GM06990 (cell line): ENCODE measurements around the gene ADORA2B.

ENCODE experiments used
- DNase-seq: peaks from one replicate; pipeline ENCODE4 v3.0.0-alpha.2; 2011; ENCODE audit not compliant: insufficient read length; ENCODE audit errors: extremely low read depth
- H3K27me3 ChIP-seq: replicated peaks from 2 replicates; pipeline ENCODE4 v1.6.0; 2011; ENCODE audit warnings: low read length; ENCODE audit not compliant: control insufficient read depth, insufficient read depth
- H3K36me3 ChIP-seq: 2 replicates; pipeline ENCODE4 v1.5.1; 2011; ENCODE audit warnings: low read length; ENCODE audit not compliant: control insufficient read depth, insufficient read depth
- H3K4me3 ChIP-seq: replicated peaks from 2 replicates; pipeline ENCODE4 v1.5.1; 2011; ENCODE audit warnings: low read depth, mild to moderate bottlenecking, control low read depth, low read length
- TF ChIP-seq, protein P1 (sequence below): IDR thresholded peaks from 2 replicates; pipeline ENCODE4 v1.5.1; 2011; ENCODE audit warnings: low read length, control low read depth, mild to moderate bottlenecking, inconsistent platforms; ENCODE audit not compliant: insufficient read depth, poor library complexity, severe bottlenecking

ADORA2B gene

DNA sequence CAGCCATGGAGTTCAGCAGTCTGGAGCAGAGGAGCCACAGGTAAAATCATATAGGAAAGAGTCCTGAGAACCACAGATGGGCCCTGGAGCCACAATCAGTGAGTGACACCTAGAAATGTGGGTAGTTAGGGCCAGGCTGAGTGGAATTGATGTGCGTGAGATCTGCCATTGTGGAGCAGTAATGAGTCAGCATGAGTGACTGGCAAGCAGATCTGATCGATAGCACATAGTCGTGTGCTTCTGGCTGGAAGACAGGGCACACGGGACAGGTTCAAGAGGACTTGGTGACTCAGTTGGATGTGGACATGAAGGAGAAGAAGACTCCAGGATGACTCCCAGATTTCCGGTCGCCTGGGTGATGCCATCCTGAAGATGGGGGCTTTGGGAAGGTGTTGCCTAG lies 12.3 kb downstream of the ADORA2B start:
- no peak overlapping the region for H3K4me3 ChIP-seq
- H3K36me3 ChIP-seq = no peaks in the 10 kb centered on the region
- no peak for DNase-seq
- TF ChIP-seq, protein P1, sequence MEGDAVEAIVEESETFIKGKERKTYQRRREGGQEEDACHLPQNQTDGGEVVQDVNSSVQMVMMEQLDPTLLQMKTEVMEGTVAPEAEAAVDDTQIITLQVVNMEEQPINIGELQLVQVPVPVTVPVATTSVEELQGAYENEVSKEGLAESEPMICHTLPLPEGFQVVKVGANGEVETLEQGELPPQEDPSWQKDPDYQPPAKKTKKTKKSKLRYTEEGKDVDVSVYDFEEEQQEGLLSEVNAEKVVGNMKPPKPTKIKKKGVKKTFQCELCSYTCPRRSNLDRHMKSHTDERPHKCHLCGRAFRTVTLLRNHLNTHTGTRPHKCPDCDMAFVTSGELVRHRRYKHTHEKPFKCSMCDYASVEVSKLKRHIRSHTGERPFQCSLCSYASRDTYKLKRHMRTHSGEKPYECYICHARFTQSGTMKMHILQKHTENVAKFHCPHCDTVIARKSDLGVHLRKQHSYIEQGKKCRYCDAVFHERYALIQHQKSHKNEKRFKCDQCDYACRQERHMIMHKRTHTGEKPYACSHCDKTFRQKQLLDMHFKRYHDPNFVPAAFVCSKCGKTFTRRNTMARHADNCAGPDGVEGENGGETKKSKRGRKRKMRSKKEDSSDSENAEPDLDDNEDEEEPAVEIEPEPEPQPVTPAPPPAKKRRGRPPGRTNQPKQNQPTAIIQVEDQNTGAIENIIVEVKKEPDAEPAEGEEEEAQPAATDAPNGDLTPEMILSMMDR = no peak
- H3K27me3 ChIP-seq = no peaks in the 10 kb centered on the region

DNA sequence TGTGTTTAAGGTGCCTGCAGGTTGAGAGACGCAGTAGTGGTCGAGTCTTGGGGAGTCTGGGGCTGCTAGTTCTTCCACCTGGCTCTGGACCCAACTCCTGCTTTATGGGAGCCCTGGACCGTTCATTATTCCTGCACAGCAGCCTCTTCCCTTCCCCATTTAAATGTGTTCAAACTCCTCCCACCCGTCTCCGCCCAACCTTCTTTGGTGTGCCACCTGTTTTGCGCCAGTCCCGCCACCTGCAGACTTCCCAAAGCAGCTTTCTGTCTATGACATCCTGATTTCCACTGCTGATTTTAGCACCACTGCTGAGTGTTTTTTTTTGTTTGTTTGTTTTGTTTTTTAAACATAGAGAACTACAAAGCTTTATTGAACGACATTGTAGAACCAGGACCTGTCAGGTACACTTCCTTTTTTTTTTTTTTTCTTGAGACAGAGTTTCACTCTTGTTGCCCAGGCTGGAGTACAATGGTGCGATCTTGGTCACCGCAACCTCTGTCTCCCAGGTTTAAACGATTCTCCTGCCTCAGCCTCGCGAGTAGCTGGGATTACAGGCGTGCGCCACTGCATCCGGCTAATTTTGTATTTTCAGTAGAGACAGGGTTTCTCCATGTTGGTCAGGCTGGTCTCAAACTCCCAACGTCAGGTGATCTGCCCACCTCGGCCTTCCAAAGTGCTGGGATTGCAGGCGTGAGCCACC lies 12.8 kb downstream of the ADORA2B start:
- TF ChIP-seq, protein P1 = no peak
- no peaks in the 10 kb centered on the region for H3K36me3 ChIP-seq
- DNase-seq = no peak
- H3K27me3 ChIP-seq = no peaks in the 10 kb centered on the region
- H3K4me3 ChIP-seq = no peak overlapping the region

DNA sequence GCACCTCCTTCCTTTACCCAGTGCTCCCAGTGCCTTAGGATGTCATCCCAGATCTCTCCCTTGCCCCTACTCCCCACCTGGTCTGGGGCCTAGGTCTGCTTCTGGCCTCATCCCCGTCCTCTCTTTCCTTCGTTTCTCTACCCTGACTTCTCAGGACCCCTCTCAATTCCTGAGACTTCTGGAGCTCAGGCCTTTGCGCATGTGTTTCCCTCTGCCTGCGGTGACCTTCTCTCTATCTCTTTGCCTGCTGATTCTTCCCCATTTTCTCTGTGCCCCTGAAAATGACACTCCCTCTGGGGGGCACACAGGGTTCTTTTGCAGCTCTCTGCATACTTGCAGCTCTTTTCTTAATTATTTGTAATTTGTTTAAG lies 13.5 kb downstream of the ADORA2B start:
- no peaks in the 10 kb centered on the region for H3K36me3 ChIP-seq
- no peak for DNase-seq
- H3K27me3 ChIP-seq = no peaks in the 10 kb centered on the region
- TF ChIP-seq, protein P1 = no peak
- no peak overlapping the region for H3K4me3 ChIP-seq

DNA sequence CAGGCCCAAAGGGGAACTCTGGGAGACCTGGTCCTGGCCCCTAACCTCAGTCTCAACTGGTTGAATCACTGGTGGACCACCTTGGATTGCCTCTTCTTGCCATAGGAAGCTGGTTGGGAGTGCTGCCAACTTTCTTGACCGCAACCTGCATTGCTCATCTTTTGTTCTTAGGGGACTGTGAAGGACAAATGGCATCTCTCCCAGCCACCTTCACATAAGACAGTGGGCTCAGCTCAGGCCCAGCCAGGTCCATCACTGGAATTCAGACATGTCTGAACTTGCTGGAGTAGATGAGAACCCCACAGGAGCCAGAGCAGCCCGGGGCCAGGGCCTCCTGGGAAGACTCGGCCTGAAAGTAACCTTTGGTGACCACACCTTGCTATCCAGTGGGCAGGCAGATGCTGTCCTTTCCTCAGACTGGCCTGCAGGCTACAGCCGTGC lies 18.8 kb downstream of the ADORA2B start:
- TF ChIP-seq, protein P1 = no peak
- H3K27me3 ChIP-seq = no peaks in the 10 kb centered on the region; the same call in none of the 2 replicates
- H3K36me3 ChIP-seq = no peaks in the 10 kb centered on the region
- H3K4me3 ChIP-seq = no peak overlapping the region
- DNase-seq = no peak

DNA sequence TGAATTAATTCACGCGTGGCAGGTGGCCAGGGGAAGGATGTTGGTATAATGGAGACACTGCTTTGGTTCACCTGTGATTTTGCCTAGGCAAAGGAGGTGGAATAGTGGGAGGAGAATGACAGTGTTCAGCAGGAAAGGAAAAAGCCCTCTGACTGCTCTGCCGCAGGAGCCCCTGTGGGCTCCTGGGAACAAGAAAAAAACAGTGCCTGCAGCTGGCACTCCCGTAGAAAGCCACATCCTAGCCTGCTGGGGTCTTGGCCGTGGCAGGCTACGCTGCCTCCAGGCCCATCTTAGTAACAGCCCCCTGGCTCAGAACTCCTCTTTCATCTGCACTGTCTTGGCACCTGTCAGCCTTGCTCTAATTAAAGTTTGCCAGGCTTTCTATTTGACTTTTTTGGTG lies 20.6 kb downstream of the ADORA2B start:
- no peak overlapping the region for H3K4me3 ChIP-seq
- TF ChIP-seq, protein P1 = no peak
- H3K27me3 ChIP-seq = no peaks in the 10 kb centered on the region; the same call in none of the 2 replicates
- no peaks in the 10 kb centered on the region for H3K36me3 ChIP-seq
- DNase-seq = no peak
